Measurements from ENCODE around the gene HCN2. TPM values are rescaled to one million over a fixed set of nuclear protein-coding genes. Genes with fewer than 3 reads are reported as not detected.

The HCN2 gene
- total RNA-seq, 4 donors from 2014 or later, result not detected

GRCh38 chr19:577439-578392 lies 12.0 kb upstream of the HCN2 start:
- TF ChIP-seq CTCF (IDR thresholded peaks at IDR 0.05; ENCODE audit: low read depth), result no peak

GRCh38 chr19:579111-579841 lies 10.4 kb upstream of the HCN2 start:
- TF ChIP-seq CTCF (IDR thresholded peaks at IDR 0.05; ENCODE audit: low read depth), result no peak

- no peak for TF ChIP-seq CTCF (IDR thresholded peaks at IDR 0.05; ENCODE audit: low read depth)
Measured at GRCh38 chr19:579842-580155, 9.9 kb upstream of the HCN2 start.

GRCh38 chr19:580274-580835 lies 9.3 kb upstream of the HCN2 start:
- TF ChIP-seq CTCF (IDR thresholded peaks at IDR 0.05; ENCODE audit: low read depth), result no peak

- no peak for TF ChIP-seq CTCF (IDR thresholded peaks at IDR 0.05; ENCODE audit: low read depth)
Measured at GRCh38 chr19:581399-582111, 8.1 kb upstream of the HCN2 start.

- TF ChIP-seq CTCF (IDR thresholded peaks at IDR 0.05; ENCODE audit: low read depth), result no peak
Measured at GRCh38 chr19:582497-583197, 7.0 kb upstream of the HCN2 start.

Data from subcutaneous adipose tissue (tissue), 4 donors.